NCI-H524 treated with DMSO at 0.1 percent for 48 hours (cell line): ENCODE measurements around the gene CYP27C1.
A peak's percentile ranks its signal among the peaks of the same experiment; 100 is the strongest.
"Not testable (repeated sequence)": the region's sequence is repeated elsewhere in the genome, so short reads cannot be mapped to it uniquely, and the experiment has no call there.

Experiments
- DNase-seq: peaks from one replicate; lab custom pipeline; 2025; lab: John Stamatoyannopoulos, UW

CYP27C1 gene

GRCh38 chr2:127224135-127224534 lies 4.0 kb upstream of the CYP27C1 start:
- DNase-seq: not testable (repeated sequence)

- DNase-seq: no peak
Measured at GRCh38 chr2:127220768-127221527, 849 bp upstream of the CYP27C1 start.

- DNase-seq: no peak
Measured at GRCh38 chr2:127219171-127220070, 678 bp downstream of the CYP27C1 start.

- DNase-seq: no peak
Measured at GRCh38 chr2:127218812-127219170, 1.3 kb downstream of the CYP27C1 start.

GRCh38 chr2:127217470-127218325 lies 2.4 kb downstream of the CYP27C1 start:
- DNase-seq: no peak

GRCh38 chr2:127216593-127216992 lies 3.5 kb downstream of the CYP27C1 start:
- DNase-seq: no peak

GRCh38 chr2:127216095-127216494 lies 4.0 kb downstream of the CYP27C1 start:
- DNase-seq: no peak

- DNase-seq: not testable (repeated sequence)
Measured at GRCh38 chr2:127214201-127214600, 5.9 kb downstream of the CYP27C1 start.

- peak; percentile 91 for DNase-seq
Measured at GRCh38 chr2:127208313-127208712, 11.8 kb downstream of the CYP27C1 start.

GRCh38 chr2:127205218-127206125 lies 14.6 kb downstream of the CYP27C1 start:
- no peak for DNase-seq

- DNase-seq: no peak
Measured at GRCh38 chr2:127201452-127201851, 18.6 kb downstream of the CYP27C1 start.

- no peak for DNase-seq
Measured at GRCh38 chr2:127200962-127201361, 19.1 kb downstream of the CYP27C1 start.

GRCh38 chr2:127199223-127199622 lies 20.9 kb downstream of the CYP27C1 start:
- DNase-seq: no peak

- no peak for DNase-seq
Measured at GRCh38 chr2:127197475-127198385, 22.4 kb downstream of the CYP27C1 start.

GRCh38 chr2:127196998-127197397 lies 23.1 kb downstream of the CYP27C1 start:
- DNase-seq: no peak

- DNase-seq: no peak
Measured at GRCh38 chr2:127196549-127196948, 23.6 kb downstream of the CYP27C1 start.

- DNase-seq: no peak
Measured at GRCh38 chr2:127195140-127196074, 24.7 kb downstream of the CYP27C1 start.

GRCh38 chr2:127194447-127194846 lies 25.7 kb downstream of the CYP27C1 start:
- no peak for DNase-seq

- no peak for DNase-seq
Measured at GRCh38 chr2:127193967-127194280, 26.2 kb downstream of the CYP27C1 start.
